ENCODE results near the gene CAPN11.

DNA sequence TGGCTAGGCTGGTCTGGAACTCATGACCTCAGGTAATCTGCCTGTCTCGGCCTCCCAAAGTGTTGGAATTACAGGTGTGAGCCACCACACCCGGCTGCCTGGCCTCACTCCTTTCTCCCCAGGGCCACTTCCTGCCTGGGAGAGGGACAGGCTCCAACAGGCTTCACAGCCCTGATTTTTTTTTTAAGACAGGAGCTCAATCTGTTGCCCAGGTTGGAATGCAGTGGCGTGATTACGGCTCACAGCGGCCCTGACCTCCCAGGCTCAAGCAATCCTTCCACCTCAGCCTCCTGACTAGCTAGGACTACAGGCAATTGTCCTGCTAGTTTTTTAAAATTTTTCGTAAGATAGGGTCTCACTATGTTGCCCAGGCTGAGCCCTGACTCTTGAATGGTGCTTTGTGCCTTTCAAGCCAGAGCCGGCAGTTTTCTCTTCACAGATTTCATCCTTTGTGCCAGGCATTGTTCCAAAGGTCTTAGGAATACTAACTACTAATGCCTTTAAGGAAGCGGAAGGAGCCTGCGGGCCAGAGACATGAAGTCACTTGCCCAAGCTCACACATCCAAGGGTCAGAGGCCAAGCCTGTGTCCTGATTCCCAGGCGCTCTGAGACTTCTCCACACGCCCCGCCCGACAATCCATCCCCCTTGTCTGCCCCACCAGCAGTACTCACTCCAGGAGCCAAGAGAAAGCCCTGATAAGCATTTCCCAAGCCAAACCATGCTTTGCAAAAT, 19.2 kb downstream of the CAPN11 start:
- TF ChIP-seq, protein P1, sequence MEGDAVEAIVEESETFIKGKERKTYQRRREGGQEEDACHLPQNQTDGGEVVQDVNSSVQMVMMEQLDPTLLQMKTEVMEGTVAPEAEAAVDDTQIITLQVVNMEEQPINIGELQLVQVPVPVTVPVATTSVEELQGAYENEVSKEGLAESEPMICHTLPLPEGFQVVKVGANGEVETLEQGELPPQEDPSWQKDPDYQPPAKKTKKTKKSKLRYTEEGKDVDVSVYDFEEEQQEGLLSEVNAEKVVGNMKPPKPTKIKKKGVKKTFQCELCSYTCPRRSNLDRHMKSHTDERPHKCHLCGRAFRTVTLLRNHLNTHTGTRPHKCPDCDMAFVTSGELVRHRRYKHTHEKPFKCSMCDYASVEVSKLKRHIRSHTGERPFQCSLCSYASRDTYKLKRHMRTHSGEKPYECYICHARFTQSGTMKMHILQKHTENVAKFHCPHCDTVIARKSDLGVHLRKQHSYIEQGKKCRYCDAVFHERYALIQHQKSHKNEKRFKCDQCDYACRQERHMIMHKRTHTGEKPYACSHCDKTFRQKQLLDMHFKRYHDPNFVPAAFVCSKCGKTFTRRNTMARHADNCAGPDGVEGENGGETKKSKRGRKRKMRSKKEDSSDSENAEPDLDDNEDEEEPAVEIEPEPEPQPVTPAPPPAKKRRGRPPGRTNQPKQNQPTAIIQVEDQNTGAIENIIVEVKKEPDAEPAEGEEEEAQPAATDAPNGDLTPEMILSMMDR (IDR thresholded peaks at IDR 0.05), result no peak
- no peak for TF ChIP-seq POLR2A (IDR thresholded peaks at IDR 0.05)
